ENCODE measurements around the gene LMO2.

The LMO2 gene

GRCh38 chr11:33915526-33915925, 23.6 kb upstream of the LMO2 start:
- DNase-seq (ENCODE audit: low spot score) = no peak
- FAIRE-seq = no peak

- FAIRE-seq (no peak), DNase-seq (ENCODE audit: low spot score) (no peak)
Measured at GRCh38 chr11:33913991-33914390, 22.1 kb upstream of the LMO2 start.

DNA sequence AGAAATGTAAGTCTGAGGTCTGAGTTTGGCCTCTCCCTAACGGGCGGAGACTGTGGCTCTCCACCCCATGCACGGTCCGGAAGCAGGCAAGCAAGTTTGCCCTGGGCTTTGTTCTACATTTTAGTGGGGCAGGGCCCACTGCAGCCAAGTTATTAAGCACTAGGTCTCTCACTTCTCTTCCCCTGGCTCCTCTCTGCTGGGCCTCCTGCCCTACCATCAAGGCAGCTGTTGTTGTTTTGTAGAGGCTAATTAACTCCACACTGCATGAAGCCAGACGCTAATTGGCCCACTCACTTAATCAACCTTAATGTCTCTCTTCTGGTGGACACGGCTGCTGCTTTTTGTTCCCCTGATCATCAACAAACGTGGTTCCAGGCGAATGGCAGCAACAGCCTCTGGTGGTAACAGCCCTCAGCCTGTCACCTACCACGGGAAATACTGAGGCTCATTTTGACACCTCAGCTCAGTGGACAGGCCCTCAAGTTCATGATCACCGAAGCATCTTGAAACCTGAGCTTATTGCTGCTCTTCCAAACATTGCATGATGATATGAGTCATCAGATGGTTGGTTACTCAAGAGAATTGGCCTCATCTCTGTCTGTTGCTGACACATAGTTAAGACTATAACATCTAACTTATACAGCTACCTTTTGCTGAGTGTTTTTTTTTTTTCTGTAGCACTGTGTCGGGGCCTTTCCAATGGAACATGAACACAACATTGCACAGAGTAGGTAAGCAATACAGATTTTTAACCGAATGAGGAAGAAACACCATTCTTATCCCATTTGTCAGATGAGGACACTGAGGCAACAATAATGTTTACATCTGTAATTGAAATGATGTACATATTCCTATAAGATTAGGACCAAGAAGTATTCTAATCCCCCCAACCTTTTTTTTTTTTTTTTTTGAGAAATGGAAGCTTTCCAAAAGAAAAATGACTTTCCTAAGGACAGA, 20.8 kb upstream of the LMO2 start:
- FAIRE-seq (no peak), DNase-seq (ENCODE audit: low spot score) (peak; percentile 56)

- DNase-seq (ENCODE audit: low spot score) = no peak
- FAIRE-seq = no peak
Measured at GRCh38 chr11:33910958-33911339, 19.1 kb upstream of the LMO2 start.

DNA sequence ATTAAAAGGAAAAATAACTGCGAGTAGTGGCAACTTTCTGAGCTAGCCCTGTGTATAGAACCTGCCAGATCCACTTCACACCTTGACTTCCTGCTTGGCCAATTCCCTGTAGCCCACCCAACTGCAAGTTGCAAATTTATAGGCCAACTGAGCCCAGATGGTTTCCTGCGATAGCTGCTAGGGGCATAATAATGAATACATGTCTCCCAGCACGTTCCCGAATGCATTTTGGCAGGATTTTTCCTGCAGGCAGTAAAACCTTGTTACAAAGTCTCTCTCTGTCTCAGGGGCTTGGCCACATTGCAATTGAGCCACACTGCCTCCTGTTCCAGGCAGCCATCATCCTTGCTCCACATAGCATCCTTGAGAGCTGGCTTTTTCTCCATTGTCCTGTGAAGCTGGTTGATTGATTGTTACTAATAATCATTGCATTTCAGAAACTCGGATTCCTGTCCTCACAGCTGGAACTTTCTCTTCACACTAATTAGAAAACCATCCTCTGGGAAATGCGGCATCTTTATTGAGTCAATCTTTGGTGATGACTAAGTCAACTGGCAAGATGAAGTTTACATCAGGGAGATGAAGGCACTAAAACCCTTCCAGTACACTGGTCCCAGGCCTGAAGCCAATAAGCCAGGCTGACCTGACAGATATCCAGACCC, 18.6 kb upstream of the LMO2 start:
- DNase-seq (ENCODE audit: low spot score) (no peak), FAIRE-seq (no peak)

DNA sequence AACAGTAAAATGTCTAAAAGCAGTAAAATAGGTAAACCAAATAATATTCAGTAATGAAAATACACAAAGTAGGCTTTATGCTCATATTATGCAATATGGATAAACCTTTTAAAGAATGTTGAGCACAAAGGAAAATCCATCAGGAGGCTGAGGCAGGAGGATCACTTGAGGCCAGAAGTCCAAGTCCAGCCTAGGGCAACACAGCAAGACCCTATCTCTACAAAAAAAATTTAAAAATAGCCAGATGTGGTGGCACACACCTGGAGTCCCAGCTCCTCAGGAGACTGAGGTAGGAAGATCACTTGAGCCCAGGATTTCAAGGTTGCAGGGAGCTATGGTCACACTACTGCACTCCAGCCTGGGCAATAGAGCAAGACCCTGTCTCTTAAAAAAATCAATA, 17.7 kb upstream of the LMO2 start:
- DNase-seq (ENCODE audit: low spot score) = no peak
- no peak for FAIRE-seq

- FAIRE-seq = no peak
- DNase-seq (ENCODE audit: low spot score) = no peak
Measured at GRCh38 chr11:33909150-33909549, 17.3 kb upstream of the LMO2 start.

DNA sequence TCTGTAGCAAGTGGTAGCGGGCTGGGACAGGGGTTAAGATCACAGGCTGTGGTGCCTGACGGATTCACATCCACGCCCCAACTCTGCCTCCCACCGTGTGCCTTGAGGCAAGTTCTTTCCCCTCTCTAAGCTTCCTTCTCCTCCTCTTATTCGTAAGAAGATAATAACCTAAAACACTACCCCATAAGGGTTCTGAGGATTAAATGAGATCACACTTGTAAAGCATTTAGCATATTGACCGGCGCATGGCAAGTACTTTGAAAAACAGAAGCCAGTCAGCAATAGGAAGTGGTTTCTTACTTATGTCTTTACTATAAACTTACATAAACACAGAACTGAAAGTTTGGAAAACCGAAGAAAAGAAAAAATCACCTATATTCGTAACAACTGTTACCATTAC, 15.5 kb upstream of the LMO2 start:
- DNase-seq (ENCODE audit: low spot score) (no peak), FAIRE-seq (no peak)

DNA sequence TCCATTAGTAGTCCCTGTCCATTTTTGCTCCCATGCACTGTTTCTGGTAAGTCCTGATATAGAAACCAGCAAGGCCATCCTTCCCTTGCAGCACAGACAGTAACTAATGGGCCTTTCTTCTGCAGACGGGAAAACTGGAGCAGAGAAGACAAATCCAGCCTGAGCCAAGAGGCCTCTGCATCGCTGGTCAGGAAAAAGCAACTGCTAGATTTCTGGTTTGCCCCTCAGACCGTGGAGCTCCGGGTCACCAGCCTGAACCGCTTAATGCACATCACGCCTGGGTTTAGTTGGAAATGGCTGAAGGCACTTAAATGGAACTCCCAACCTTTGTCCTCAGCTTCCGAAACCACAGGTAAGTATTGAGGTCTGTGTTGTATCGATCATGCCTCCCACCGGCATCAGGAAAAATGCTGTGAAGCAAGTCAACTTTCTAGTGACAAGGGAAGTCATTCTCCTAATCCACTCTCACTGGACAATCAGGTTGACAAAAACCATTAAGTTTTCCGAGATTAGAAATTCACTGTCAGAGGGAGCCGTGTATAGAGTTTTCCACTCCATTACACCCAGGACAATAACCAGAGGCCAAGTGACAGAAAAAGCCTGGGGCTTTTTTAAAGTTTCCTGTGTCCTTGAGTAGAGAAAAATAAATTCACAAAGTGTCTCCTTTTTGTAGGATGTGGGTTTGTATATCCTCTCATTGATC, 14.8 kb upstream of the LMO2 start:
- FAIRE-seq = no peak
- no peak for DNase-seq (ENCODE audit: low spot score)

GRCh38 chr11:33904102-33904501, 12.2 kb upstream of the LMO2 start:
- DNase-seq (ENCODE audit: low spot score) (no peak), FAIRE-seq (no peak)

DNA sequence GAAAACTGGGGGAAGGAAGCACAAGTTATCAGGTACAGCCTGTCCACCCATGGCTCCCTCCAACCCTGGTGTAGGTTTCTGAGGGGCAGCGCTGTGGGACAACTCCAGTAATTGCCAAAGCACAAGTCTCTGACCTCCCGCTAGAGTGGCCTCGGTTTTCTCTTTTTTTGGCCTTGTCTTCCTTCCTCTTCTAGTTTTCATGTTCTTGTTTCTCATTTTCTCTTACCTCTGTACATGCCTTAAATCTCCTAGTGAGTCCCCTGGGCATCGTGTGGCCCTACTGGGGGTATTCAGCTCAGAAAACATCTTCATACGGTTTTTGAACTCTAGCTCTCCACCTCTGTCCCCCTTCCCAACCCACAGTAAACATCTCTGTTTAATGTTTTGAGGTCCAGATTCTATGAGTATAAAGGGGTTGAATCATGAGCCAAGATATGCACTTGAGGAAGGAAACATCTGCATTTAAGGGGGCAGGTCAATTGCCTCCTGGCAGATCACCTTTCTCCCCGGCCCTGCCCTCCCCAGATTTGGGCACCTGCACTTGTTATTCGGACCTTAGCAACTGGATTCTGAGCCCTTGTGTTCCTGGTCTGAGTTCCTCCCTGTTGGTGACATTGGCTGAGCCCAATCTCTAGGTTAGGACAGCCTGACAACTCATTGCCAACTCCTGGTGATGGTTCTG, 8.4 kb upstream of the LMO2 start:
- DNase-seq (ENCODE audit: low spot score) (no peak), FAIRE-seq (no peak)

- DNase-seq (ENCODE audit: low spot score) = peak; percentile 4
- no peak for FAIRE-seq
Measured at GRCh38 chr11:33899400-33900037, 7.6 kb upstream of the LMO2 start.

GRCh38 chr11:33898957-33899356, 7.1 kb upstream of the LMO2 start:
- DNase-seq (ENCODE audit: low spot score) (no peak), FAIRE-seq (no peak)

DNA sequence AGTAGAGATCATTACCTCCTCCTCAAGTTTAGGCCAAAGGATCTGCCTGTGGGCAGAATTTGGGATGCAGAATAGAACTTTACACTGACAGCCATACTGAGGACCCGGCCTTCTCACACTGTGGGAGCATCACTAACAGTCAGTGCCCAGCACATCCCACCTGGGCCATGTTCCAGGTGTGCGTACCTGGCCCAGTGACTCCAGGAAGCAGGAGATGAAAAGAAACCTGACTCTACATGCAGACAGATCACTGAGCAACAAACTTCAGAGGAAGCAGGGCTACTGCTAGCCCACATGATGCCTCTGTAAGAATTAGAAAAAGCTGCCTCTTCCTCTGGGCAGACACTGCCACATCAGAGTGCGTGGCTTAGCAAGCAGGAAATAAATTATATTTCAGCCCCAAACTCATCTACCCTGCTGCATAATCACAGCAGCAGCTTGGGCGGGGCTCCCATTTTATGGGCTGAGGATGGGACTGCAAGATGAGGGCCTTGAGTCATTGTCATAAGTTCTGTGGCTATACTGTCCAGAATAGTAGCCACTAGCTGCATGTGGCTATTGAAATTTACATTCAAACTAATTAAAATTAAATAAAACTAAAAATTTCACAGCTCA, 6.0 kb upstream of the LMO2 start:
- DNase-seq (ENCODE audit: low spot score) (no peak), FAIRE-seq (no peak)

GRCh38 chr11:33896911-33897310, 5.0 kb upstream of the LMO2 start:
- no peak for FAIRE-seq
- DNase-seq (ENCODE audit: low spot score) = no peak

- no peak for FAIRE-seq
- DNase-seq (ENCODE audit: low spot score) = no peak
Measured at GRCh38 chr11:33895752-33896137, 3.9 kb upstream of the LMO2 start.

DNA sequence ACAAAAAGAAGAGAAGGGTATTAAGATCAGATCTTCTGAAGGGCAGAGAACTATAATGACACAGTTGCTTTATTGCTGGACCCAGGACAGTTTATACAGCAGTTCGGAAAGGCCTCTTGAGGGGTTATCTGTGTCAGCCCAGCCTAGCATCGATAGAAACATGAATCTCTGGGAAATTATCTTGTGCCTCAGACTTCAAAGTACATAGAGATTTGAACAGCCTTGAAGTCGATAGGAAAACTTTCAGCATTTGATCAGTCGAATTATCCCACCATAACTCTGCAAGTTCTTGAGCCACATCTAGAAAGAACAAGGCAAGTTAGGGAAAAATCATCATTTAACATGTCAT, 2.5 kb upstream of the LMO2 start:
- FAIRE-seq = no peak
- DNase-seq (ENCODE audit: low spot score) = no peak

- DNase-seq (ENCODE audit: low spot score) = no peak
Measured at GRCh38 chr11:33893711-33894397, 2.0 kb upstream of the LMO2 start.

DNA sequence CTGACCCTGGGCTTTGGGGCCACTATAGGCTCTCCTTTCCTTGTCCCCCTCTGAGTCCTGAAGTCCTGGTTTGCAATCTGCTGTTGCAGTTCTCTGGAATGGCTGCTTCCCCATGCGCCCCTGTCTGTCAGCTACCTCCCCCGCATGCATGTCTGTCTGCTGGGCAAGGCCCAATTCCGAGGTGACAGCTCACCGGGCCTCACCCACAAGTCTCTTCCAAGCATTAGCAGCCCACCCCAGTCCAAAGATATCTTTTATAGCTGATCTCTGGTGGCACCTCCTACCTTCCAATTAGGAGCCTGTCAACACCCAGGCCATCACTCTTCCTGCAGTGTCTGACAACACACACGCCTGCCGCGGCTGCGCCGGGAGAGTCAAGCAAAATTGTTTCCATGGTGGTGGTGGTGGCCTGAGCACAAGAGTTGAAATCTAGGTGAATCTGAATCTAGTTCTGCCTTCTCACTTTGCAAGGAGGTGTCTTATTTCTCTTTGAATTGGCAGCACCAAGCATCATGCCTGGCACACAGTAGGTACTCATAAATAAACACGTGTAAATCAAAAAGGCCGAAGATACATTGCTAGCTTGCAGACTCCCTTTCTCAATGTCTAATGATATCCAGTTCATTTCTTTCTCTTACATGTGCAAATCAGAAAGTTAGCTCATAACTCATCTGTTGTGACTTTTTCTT, 1.2 kb upstream of the LMO2 start:
- FAIRE-seq (no peak), DNase-seq (ENCODE audit: low spot score) (no peak)

More at GRCh38 chr11:33893711-33894397, 2.0 kb upstream of the LMO2 start:
- FAIRE-seq = no peak

All from RCC 7860 (cell line).